Measurements from ENCODE around the gene BDP1. TPM values are rescaled to one million over a fixed set of nuclear protein-coding genes. Genes with fewer than 3 reads are reported as not detected.
"Not testable (repeated sequence)": the region's sequence is repeated elsewhere in the genome, so short reads cannot be mapped to it uniquely, and the experiment has no call there.

Gene BDP1
- total RNA-seq, 1 experiment from 2014 or later = 31.2 TPM

DNA sequence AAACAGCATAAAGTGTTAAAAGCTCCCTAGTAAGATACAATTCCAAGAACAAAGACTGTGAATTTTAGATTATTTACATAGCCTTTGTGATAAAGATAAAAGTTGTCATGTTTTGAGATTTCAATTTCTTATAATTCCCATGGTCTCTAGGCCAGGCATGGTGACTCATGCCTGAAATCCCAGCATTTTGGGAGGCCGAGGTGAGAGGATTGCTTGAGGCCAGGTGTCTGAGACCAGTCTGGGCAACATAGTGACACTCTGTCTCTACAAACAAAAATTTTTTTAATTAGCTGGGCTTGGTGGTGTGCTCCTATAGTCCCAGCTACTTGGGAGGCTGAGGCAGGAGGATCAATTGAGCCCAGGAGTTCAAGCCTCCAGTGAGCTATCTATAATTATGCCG, 48.1 kb downstream of the BDP1 start:
- Mint-ChIP-seq H3K4me3 (ENCODE audit: low read depth, unreplicated experiment) (no peak overlapping the region), H3K9me3 (ENCODE audit: low read depth, unreplicated experiment) (no peaks in the 10 kb centered on the region), H3K36me3 (ENCODE audit: insufficient read depth, unreplicated experiment) (peaks cover 55% of the 10 kb centered on the region), H3K27me3 (ENCODE audit: unreplicated experiment) (no peaks in the 10 kb centered on the region), H3K27ac (ENCODE audit: unreplicated experiment) (no peak overlapping the region), H3K4me1 (ENCODE audit: low read depth, unreplicated experiment) (no peaks in the 10 kb centered on the region)
- TF ChIP-seq, protein P1, sequence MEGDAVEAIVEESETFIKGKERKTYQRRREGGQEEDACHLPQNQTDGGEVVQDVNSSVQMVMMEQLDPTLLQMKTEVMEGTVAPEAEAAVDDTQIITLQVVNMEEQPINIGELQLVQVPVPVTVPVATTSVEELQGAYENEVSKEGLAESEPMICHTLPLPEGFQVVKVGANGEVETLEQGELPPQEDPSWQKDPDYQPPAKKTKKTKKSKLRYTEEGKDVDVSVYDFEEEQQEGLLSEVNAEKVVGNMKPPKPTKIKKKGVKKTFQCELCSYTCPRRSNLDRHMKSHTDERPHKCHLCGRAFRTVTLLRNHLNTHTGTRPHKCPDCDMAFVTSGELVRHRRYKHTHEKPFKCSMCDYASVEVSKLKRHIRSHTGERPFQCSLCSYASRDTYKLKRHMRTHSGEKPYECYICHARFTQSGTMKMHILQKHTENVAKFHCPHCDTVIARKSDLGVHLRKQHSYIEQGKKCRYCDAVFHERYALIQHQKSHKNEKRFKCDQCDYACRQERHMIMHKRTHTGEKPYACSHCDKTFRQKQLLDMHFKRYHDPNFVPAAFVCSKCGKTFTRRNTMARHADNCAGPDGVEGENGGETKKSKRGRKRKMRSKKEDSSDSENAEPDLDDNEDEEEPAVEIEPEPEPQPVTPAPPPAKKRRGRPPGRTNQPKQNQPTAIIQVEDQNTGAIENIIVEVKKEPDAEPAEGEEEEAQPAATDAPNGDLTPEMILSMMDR (IDR thresholded peaks at IDR 0.05; ENCODE audit: unreplicated experiment) = no peak
- no TSS peak for BruUV-seq (replicated peaks)
- no peak for DNase-seq
- intact Hi-C loops (cut with micrococcal nuclease; ENCODE audit: unreplicated experiment) = loop anchor here (10.0 kb wide), 1 partner anchor 121 kb away; no protein-coding TSS in a partner anchor
- CTCF ChIA-PET = no interaction called here

DNA sequence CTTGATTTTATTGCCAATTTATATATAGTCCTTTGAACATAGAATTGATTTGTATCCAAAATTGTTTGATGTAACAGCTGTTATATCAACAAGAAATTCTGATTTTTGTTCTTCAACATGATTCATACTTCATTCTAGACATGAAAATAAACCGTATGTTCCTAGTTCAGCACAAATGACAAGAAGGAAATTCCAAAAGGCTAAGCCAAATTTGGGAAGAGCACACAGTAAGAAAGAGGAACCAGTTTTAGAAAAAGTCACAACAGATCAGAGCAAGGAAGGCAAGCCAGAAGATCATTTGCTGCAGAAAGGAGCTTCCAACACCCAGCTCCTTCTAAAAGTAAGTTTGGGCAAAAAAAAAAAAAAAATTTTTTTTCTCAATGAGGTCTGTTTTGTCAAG, 66.7 kb downstream of the BDP1 start:
- CTCF ChIA-PET = interaction anchor here (0.6 kb wide), 1 partner anchor 258 kb away, joined by 5 read pairs; no protein-coding TSS in a partner anchor
- Mint-ChIP-seq H3K4me3 (ENCODE audit: low read depth, unreplicated experiment) (no peak overlapping the region), H3K36me3 (ENCODE audit: insufficient read depth, unreplicated experiment) (peaks cover 39% of the 10 kb centered on the region), H3K27me3 (ENCODE audit: unreplicated experiment) (no peaks in the 10 kb centered on the region), H3K4me1 (ENCODE audit: low read depth, unreplicated experiment) (no peaks in the 10 kb centered on the region), H3K27ac (ENCODE audit: unreplicated experiment) (no peak overlapping the region), H3K9me3 (ENCODE audit: low read depth, unreplicated experiment) (no peaks in the 10 kb centered on the region)
- intact Hi-C loops (cut with micrococcal nuclease; ENCODE audit: unreplicated experiment) = no loop called here
- BruUV-seq (replicated peaks) = no TSS peak
- DNase-seq = no peak
- TF ChIP-seq, protein P1 (IDR thresholded peaks at IDR 0.05; ENCODE audit: unreplicated experiment) = no peak

DNA sequence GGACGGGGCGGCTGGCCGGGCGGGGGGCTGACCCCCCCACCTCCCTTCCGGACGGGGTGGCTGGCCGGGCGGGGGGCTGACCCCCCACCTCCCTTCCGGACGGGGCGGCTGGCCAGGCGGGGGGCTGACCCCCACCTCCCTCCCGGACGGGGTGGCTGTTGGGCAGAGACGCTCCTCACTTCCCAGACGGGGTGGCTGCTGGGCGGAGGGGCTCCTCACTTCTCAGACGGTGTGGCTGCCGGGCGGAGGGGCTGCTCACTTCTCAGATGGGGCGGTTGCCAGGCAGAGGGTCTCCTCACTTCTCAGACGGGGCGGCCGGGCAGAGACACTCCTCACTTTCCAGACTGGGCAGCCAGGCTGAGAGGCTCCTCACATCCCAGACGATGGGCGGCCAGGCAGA, 70.2 kb downstream of the BDP1 start:
- H3K9me3 Mint-ChIP-seq (ENCODE audit: low read depth, unreplicated experiment); DNase-seq; H3K27ac Mint-ChIP-seq (ENCODE audit: unreplicated experiment); intact Hi-C loops (cut with micrococcal nuclease; ENCODE audit: unreplicated experiment); H3K27me3 Mint-ChIP-seq (ENCODE audit: unreplicated experiment); BruUV-seq (replicated peaks); H3K4me3 Mint-ChIP-seq (ENCODE audit: low read depth, unreplicated experiment); H3K4me1 Mint-ChIP-seq (ENCODE audit: low read depth, unreplicated experiment): not testable (repeated sequence)
- H3K36me3 Mint-ChIP-seq (ENCODE audit: insufficient read depth, unreplicated experiment) = peaks cover 26% of the 10 kb centered on the region
- CTCF ChIA-PET = interaction anchor here (0.6 kb wide), 1 partner anchor 42 kb away, joined by 3 read pairs; no protein-coding TSS in a partner anchor

DNA sequence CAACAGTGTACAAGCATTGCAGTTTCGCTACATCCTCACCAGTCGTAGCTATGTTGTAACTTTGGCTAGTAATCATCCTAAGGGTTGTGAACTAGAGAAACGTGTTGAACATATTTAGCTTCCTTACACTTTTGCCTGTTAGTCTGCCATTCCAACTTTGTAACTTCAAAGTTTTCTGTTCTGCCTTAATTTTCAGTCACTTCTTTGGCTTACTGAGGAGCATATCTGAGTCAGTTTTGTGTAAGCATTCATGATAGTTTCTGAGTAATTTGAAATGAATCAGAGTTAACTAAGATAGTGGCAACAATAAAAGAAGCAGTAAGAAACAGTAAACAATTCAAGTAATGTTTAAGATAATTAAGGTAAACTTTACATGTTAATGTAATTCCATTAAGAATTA, 72.8 kb downstream of the BDP1 start:
- DNase-seq = no peak
- no peaks in the 10 kb centered on the region for H3K27me3 Mint-ChIP-seq (ENCODE audit: unreplicated experiment)
- CTCF ChIA-PET = no interaction called here
- H3K36me3 Mint-ChIP-seq (ENCODE audit: insufficient read depth, unreplicated experiment) = peaks cover 21% of the 10 kb centered on the region
- H3K27ac Mint-ChIP-seq (ENCODE audit: unreplicated experiment) = no peak overlapping the region
- no TSS peak for BruUV-seq (replicated peaks)
- TF ChIP-seq, protein P1 (IDR thresholded peaks at IDR 0.05; ENCODE audit: unreplicated experiment) = no peak
- H3K4me3 Mint-ChIP-seq (ENCODE audit: low read depth, unreplicated experiment) = no peak overlapping the region
- intact Hi-C loops (cut with micrococcal nuclease; ENCODE audit: unreplicated experiment) = no loop called here
- H3K9me3 Mint-ChIP-seq (ENCODE audit: low read depth, unreplicated experiment) = no peaks in the 10 kb centered on the region
- H3K4me1 Mint-ChIP-seq (ENCODE audit: low read depth, unreplicated experiment) = no peaks in the 10 kb centered on the region

DNA sequence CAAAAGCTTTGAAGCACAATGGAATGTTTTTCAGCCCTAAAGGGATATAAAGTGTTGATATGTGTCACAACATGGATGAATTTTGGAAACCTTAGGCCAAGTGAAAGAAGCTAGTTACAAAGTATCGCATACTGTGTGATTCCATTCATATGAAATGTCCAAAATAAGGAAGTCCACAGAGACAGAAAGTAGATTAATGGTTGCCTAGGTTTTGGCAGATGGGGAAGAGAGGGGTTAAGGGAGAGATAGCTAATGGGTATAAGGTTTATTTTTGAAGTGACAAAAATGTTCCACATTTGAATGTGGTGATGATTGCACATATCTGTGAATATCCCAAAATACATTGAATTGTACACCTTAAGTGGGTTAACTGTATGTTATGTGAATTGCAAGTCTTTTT, 74.2 kb downstream of the BDP1 start:
- CTCF ChIA-PET = interaction anchor here (1.0 kb wide), 1 partner anchor 15 kb away, joined by 3 read pairs; no protein-coding TSS in a partner anchor
- Mint-ChIP-seq H3K4me1 (ENCODE audit: low read depth, unreplicated experiment) (no peaks in the 10 kb centered on the region), H3K27me3 (ENCODE audit: unreplicated experiment) (no peaks in the 10 kb centered on the region), H3K4me3 (ENCODE audit: low read depth, unreplicated experiment) (no peak overlapping the region), H3K36me3 (ENCODE audit: insufficient read depth, unreplicated experiment) (peaks cover 15% of the 10 kb centered on the region), H3K9me3 (ENCODE audit: low read depth, unreplicated experiment) (no peaks in the 10 kb centered on the region), H3K27ac (ENCODE audit: unreplicated experiment) (no peak overlapping the region)
- intact Hi-C loops (cut with micrococcal nuclease; ENCODE audit: unreplicated experiment) = no loop called here
- TF ChIP-seq, protein P1 (IDR thresholded peaks at IDR 0.05; ENCODE audit: unreplicated experiment) = no peak
- DNase-seq = no peak
- BruUV-seq (replicated peaks) = no TSS peak

Measured in Calu3 (cell line).